Measurements from ENCODE around the gene VLDLR.
A peak's percentile ranks its signal among the peaks of the same experiment; 100 is the strongest.
"Not testable (repeated sequence)": the region's sequence is repeated elsewhere in the genome, so short reads cannot be mapped to it uniquely, and the experiment has no call there.

The VLDLR gene

DNA sequence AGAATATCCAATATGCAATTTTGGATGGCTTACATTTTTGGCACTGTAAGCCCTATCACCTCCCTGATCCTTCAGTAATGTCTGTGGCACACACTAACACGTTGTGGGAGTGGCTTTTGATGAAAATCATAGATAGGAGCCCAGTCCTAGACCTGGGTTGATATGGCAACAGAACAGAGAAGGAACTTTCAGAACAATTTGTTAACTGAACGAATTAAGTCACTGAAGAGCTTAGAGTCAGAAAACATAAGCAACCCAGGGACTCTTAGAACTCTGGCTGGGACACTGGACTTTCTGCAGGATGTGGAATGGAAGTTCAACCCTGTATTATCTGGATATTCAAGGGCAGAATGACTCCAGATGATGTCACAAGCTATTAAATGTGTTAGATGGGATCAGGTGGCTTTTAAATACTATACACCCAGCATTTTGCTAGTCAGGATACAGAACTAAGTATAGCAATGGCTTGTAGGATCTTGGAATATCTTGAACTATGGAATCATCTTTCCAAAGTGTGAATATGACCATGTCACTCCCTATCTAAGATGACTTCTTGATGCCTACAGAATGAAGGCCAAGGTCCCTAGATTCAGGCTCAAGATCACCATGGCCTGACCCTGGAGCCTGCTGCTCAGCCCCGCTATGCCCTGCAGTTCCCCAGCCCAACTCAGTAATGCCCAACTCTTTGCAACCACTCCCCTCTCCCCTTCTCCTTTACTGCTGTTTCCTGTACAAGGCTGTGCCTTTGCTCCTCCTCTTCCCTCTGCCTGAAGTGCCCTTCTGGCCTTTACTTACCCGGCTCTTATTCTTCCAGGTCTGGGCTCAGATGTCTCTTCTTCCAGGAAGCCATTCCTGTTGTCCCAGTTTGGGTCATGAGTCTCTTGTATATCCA, 42.8 kb downstream of the VLDLR start:
- DNase-seq, result no peak

DNA sequence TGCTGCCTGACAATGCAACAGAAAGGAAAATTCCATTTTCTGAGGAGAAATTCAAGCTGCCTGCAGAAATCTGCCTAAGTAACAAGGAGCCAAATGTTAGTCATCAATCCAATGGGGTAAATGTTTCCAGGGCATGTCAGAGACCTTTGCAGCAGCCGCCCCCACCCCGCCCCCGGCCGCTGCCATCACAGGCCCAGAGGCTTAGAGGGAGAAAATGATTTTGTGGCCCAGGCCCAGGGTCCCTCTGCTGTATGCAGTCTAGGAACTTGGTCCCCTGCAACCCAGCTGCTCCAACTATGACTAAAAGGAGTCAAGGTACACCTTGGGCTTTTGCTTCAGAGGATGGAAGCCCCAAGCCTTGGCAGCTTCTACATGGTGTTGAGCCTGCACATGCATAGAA, 45.0 kb downstream of the VLDLR start:
- DNase-seq, result no peak

DNA sequence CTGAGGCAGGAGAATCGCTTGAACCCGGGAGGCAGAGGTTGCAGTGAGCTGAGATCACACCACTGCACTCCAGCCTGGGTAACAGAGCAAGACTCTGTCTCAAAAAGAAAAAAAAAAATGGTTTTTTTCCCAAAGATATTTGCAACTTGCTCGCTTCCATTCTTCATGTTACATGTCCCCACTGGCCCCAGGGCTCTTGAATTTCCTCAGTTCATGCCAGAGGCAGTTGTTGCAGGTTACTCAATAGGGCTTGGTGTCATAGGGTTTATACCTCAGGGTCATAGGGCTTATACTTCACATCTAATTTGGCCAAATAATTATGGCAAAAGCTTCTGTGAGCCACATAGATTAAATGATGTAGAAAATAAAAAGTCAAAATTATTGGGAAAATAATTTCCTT, 51.6 kb downstream of the VLDLR start:
- no peak for DNase-seq

DNA sequence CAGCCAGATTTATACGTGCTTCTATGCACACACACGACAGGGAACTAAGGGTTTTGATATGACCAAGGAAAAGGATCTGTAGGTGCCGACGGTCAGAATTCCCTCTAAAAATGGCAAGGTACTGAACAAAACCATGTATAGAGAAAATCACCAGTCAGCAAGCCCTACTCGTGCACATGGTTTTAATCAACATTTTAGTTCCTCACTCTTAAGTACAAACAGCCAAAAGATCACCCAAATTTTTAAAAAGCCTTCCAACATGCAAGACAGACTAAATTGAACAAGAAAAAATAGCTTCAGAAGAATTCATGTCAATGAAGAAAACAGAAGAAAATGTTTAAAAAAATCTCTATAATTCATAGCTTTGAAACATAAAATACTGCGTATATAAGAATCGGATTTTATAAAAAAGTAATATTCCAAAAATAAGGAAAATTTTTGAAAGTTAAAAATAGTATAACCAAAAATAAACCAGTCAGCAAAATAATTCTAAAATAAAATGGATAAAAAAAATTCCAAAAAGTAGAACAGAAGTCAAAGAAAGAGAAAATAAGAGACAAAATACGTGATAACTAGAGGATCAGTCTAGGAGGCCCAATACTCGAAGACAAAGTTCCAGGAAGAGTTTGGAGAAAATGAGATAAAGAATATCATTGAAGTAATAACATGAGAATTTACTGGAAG, 52.7 kb downstream of the VLDLR start:
- DNase-seq, result no peak

DNA sequence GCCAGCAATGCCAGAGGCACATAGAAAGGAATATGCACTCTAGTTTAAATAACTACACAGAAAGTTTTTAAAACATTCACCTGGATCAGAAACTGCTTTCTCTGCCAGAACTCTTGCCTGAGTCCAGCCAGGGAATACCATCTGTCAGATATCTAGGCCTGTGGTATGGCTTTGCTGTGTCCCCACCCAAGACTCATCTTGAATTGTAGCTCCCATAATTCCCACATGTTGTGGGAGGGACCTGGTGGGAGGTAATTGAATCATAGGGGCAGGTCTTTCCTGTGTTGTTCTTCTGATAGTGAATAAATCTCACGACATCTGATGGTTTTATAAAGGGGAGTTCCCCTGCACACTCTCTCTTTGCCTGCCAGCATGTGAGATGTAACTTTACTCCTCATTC, 54.2 kb downstream of the VLDLR start:
- DNase-seq, result no peak

DNA sequence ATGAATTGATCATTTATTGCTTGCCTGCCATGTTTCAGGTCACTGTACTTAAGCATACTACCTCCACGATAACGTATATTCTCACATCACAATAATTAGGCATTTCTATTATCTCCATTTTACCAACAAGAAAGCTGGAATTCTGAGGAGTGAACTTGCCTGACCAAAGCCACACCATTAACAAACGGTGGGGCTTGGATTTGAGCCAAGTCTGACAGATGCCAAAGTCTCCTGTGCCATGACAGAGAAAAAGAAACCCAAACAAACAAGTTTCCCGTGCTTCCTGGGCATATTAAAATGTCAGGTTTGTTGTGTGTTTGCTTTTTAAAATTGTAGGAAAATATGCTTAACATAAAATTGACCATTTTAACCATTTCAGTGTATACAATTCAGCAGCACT, 54.9 kb downstream of the VLDLR start:
- DNase-seq, result no peak

DNA sequence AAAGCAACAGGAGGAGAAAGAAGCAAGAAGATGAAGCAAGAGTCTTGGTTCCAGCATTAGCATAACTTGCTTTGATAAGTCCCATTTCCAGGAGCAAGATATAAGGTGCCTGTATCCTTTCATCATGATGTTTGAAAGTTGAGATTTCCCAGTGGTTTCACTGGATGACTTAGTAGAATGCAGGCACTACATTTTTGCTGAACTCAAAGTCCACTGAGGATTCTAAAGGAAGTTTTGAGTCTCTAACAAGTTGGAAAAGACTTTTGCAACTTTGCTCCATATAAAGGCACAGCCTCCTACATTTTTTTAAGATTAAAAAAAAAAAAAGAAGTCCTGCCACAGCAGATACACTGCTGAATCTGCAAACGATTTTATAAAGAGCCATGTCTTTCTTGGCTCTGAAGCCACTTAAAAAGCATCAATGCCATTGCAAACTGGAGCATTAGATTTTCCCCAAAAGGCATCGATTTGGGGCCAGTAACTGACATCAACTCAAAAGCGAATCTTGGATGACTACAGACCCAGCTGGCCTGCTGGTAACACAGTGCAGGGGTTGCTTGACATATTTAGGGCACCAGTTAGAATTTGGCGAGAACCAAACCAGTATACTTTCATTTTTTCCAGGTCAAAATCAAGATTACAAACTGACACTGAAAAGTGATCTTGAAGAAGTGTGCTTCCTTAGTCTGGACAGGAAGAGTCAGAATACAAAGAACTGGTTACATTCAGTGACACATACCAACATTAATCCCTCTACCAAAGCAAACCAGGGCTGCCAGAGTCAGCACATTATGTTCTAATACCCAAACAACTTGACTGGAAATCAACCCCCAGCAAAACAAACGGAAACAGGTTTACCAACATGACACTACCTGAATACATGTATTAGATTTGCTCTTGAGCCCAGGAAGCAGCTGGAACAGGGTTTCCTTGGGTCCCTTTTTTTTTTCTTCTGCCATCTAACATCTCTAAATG, 56.6 kb downstream of the VLDLR start:
- DNase-seq, result no peak

DNA sequence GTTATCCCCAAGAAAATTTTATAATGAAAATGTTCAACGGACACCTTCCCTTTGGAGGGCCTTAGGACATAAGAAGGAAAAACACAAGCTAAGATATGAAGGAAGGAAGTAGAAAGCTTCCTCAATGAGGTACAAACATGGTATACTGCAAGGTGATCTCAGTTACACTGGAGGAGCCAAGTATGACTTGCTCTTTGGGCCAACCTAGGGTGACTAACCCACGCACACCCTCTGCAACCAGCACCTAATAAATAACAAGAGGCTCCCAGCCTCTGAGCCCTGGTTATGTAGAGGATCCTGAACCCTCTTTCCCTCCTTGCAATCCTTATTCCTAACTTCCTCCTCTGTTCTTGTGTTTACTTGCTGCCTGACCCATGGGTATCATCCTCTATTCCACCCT, 57.4 kb downstream of the VLDLR start:
- no peak for DNase-seq

DNA sequence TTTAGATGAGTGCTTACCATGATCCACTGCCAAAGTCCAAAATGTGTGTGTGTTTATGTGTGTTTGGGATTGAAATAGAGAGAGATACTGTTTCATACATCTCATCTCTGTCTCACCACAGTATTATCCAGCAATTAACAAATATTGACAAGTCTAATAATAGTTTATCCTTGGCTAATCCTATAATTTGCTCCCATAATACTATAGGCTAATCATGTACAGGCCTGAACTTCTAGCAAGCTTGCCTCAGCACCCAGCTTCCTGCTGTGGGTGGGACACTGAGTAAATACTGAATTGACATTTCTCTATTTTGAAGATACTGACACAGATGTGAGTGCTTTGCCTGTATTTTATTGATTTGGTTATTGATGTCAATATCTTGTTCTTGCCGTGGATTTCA, 60.4 kb downstream of the VLDLR start:
- no peak for DNase-seq

DNA sequence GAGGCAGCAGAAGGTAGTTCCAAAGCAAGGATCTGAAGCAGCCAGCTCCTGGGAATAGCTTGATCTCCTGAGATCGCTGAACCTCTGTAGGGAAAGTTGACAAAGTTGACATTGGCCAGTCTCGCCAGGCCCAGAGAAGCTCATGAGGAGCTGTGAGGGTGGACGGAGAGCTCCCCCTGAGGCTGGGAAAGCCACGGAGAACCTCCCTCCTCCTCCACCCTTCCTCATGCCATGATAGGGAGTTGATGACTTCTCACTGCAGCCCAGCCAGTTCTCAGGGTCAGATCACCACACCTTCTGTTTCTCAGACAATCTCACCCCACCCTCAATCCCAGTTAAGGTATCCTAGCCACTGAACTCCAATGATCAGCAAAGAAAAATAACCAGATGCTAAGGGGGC, 65.3 kb downstream of the VLDLR start:
- no peak for DNase-seq

DNA sequence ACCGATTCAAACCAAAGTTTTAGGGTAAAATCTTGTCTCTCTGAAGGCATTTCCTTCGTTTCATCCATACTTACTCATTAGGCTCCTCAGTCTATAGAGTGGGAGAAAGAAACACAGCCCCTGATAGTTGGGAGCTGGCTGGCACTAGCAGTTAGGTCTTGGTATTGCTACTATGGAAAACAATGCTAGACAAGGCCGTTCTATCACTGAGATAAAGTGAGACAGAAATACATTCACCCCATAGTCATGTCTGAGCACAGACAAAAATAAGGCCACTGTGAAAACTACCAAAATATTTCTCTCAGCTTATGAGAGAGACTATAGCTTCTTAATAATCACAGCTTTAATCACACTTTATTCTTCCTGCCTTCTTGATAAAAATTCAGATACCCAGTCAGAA, 67.0 kb downstream of the VLDLR start:
- no peak for DNase-seq

DNA sequence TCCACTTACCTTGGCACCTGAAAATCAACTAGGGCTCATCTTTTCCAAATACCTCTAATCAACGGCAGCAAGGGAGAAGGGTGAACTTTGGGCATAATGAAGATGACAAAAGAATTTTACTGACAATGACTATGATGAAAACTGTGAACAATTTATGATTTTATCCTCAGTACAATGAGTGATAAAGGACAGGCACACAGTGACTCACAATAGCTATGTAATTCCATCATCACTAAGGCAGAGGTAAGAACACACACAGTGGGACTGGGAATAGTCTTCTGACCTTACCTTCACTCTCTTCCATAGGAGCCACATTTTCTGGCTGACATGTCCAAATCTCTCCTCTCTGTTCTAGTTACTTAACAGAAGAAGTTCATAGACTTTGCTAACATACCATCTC, 69.6 kb downstream of the VLDLR start:
- DNase-seq, result no peak

DNA sequence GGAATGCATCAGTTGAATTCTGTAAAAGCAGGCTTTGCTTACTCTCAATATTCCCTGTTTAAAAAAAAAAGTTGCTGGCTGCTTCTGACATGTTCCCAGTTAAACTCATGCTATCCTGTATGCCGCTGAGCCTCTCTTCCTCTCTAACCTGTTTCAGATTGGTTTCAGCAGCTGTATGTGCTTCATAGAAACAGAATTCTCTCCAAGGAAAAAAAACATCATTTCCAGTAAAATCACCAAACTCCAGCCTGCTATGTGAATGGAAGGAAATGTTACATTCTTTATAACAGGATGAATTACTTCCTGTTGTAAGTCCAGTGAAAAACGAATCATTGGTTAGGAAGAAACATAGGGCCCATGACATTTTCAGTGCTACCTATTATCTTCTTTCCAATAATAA, 70.0 kb downstream of the VLDLR start:
- no peak for DNase-seq

DNA sequence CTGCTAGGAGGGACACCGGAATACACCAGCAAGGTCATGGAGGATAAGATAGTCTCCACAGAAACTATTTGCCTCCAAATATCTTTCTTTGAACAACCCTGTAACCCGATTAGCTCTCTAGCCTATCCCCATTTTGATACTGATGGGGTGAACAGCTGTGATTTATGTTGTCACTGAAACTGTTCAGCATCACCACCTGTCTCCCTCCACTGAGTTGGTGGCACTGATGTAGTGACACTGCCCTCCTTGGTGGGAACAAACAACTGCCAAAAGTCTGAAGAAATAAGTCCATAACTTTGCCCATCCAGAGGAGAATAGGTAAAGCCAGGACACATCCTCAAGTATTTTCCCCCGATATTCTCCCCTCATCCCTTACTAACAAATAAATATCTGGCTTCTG, 71.5 kb downstream of the VLDLR start:
- DNase-seq, result no peak

DNA sequence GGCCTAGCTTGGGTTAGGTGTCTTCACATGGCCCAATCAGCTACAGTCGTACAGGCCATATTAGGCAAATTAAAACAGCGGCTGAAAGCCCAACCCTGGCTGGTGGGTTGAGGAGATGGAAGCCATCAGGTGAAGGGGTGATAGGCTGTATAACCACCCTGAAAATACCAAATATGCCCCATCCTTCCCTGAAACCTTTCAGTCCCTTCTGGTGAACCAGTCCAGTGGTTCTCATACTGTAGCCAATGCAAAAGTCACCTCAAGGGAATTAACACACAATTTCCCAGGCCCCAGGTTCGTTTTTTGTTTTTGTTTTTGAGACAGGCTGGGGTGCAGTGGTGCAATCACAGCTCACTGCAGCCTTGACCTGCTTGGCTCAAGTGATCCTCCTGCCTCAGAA, 75.9 kb downstream of the VLDLR start:
- DNase-seq, result no peak

DNA sequence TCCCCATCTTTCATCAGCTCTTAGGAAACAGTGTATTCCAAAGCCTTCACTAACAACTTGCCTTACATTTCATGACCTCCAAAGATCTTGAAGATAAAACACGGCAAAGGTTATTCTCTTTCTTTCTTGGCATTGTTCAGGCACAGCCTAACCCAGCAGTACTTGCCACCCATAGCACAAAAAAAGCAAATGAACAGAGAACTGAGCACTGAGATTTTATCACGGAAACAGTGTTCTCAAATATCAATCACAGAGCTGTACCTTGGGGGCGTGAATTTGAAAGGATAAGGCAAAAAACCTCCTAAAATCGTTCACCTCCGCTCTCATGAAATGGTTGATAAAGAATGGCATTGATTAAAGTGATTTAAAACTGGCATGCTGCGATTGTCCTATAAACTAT, 78.8 kb downstream of the VLDLR start:
- no peak for DNase-seq

DNA sequence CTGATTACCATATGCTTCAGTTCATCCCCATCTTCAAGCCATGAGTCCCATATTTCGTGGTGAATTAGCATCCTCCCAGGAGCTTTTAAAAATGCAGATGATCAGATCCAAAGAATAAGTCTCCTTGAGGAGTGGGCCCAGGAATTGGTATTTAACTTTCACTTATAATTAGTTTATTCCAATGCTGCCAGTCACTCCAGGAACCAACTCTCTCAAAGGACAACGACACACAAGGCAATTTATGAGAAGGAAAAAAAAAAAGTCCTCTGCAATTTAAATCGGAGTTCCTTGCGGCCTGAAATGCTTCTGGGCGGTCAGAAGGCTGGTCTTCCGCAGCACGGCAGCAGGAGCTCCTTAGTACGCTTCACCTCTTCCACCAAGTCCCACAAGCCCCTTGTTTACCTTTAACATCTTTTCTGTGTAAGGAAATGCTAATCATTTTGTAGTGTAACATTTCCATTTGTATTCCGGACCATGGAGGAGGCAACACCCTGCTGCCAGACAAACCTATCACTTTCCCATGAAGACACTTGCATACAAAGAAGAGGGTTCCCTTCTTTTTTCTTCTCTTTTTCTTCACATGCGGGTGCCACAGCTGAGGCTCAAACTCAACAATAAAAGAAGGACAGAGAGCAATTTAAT, 79.4 kb downstream of the VLDLR start:
- DNase-seq, result peak; percentile 55

DNA sequence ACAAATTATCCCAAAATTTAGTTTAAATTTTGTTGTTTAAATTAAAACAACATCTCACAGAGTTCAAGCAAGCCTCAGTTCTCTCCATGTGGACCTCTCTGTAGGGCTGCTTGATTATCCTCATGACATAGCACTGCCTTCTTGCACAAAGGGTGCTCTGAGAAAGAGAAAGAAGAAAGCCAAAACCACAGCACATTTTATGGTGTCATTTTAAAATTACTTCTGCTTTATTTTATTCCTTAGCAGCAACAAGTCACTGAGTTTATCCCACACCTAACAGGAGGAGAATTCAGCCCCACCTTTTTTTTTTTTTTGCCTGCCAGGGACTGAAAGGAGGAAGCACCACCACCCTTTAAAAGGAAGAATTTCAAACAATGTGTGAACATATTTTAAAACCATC, 82.9 kb downstream of the VLDLR start:
- no peak for DNase-seq

DNA sequence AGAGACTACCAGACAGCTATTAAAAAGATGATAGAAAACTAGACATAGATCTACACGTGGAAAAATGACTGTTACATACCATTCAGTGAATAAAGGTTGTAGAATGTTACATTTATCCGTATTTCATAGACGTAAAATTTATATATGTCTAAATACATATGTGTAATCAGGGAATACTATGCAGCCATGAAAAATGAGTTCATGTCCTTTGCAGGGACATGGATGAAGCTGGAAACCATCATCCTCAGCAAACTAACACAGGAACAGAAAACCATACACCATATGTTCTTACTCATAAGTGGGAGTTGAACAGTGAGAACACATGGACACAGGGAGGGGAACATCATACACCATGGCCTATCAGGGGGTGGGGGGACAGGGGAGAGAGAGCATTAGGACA, 85.7 kb downstream of the VLDLR start:
- not testable (repeated sequence) for DNase-seq

Measured in eye (tissue), 1 donor.